ENCODE data around the gene SFXN3. TPM values are rescaled to one million over a fixed set of nuclear protein-coding genes. Genes with fewer than 3 reads are reported as not detected.

Gene SFXN3
- total and polyA plus RNA-seq, 2 of the 13 experiments (the other 11 are each of a cell fraction or from before 2014, with no cell fraction given) = 16.8 to 71.5 TPM

- TF ChIP-seq ZNF766 (CRISPR knock-in tag; IDR thresholded peaks at IDR 0.05; ENCODE audit: borderline replicate concordance) = peak; percentile 91; the same call in 1 of the 2 replicates
- TF ChIP-seq ZNF280D (CRISPR knock-in tag; IDR thresholded peaks at IDR 0.05) = no peak
- TF ChIP-seq ZNF740 (CRISPR knock-in tag; IDR thresholded peaks at IDR 0.05) = 0 out of 2 replicates have a peak, but pooled peaks have one; percentile 34
- TF ChIP-seq, protein P1, sequence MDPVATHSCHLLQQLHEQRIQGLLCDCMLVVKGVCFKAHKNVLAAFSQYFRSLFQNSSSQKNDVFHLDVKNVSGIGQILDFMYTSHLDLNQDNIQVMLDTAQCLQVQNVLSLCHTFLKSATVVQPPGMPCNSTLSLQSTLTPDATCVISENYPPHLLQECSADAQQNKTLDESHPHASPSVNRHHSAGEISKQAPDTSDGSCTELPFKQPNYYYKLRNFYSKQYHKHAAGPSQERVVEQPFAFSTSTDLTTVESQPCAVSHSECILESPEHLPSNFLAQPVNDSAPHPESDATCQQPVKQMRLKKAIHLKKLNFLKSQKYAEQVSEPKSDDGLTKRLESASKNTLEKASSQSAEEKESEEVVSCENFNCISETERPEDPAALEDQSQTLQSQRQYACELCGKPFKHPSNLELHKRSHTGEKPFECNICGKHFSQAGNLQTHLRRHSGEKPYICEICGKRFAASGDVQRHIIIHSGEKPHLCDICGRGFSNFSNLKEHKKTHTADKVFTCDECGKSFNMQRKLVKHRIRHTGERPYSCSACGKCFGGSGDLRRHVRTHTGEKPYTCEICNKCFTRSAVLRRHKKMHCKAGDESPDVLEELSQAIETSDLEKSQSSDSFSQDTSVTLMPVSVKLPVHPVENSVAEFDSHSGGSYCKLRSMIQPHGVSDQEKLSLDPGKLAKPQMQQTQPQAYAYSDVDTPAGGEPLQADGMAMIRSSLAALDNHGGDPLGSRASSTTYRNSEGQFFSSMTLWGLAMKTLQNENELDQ (CRISPR knock-in tag; IDR thresholded peaks at IDR 0.05; ENCODE audit: borderline replicate concordance) = no peak
- peak; percentile 97 for TF ChIP-seq ZSCAN21 (CRISPR knock-in tag; IDR thresholded peaks at IDR 0.05; ENCODE audit: borderline replicate concordance)
- TF ChIP-seq SMARCE1 (IDR thresholded peaks at IDR 0.05; ENCODE audit: borderline replicate concordance) = no peak
- no peak for TF ChIP-seq MTF2 (CRISPR knock-in tag; IDR thresholded peaks at IDR 0.05; ENCODE audit: borderline replicate concordance)
- TF ChIP-seq RFX1 (IDR thresholded peaks at IDR 0.05) = no peak
- TF ChIP-seq NFYB (CRISPR knock-in tag; IDR thresholded peaks at IDR 0.05) = 0 out of 2 replicates have a peak, but pooled peaks have one; percentile 23
- no peak for TF ChIP-seq SUZ12 (IDR thresholded peaks at IDR 0.05; ENCODE audit: low read depth, low read length)
- no peak for TF ChIP-seq ZNF616 (CRISPR knock-in tag; IDR thresholded peaks at IDR 0.05; ENCODE audit: low read depth)
- no peak for TF ChIP-seq ZBTB25 (CRISPR knock-in tag; IDR thresholded peaks at IDR 0.05)
- peak; percentile 40 for TF ChIP-seq YY1 (IDR thresholded peaks at IDR 0.05; ENCODE audit: insufficient read depth, insufficient replicate concordance, low read depth, low read length)
- TF ChIP-seq MYPOP (CRISPR knock-in tag; IDR thresholded peaks at IDR 0.05) = peak; percentile 96
- TF ChIP-seq, protein P2, sequence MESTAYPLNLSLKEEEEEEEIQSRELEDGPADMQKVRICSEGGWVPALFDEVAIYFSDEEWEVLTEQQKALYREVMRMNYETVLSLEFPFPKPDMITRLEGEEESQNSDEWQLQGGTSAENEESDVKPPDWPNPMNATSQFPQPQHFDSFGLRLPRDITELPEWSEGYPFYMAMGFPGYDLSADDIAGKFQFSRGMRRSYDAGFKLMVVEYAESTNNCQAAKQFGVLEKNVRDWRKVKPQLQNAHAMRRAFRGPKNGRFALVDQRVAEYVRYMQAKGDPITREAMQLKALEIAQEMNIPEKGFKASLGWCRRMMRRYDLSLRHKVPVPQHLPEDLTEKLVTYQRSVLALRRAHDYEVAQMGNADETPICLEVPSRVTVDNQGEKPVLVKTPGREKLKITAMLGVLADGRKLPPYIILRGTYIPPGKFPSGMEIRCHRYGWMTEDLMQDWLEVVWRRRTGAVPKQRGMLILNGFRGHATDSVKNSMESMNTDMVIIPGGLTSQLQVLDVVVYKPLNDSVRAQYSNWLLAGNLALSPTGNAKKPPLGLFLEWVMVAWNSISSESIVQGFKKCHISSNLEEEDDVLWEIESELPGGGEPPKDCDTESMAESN (CRISPR knock-in tag; conservative IDR thresholded peaks at IDR 0.05) = peak; percentile 96
- no peak for TF ChIP-seq ZNF83 (CRISPR knock-in tag; IDR thresholded peaks at IDR 0.05; ENCODE audit: borderline replicate concordance)
- TF ChIP-seq ZNF263 (CRISPR knock-in tag; IDR thresholded peaks at IDR 0.05) = peak; percentile 84
Observed at GRCh38 chr10:101062232-101063049, 31.4 kb downstream of the SFXN3 start (continued).
